Activated T-cell treated with anti-CD3 and anti-CD28 coated beads for 24 hours (primary cell): ENCODE results near the gene NFU1.
"Not testable (repeated sequence)": the region's sequence is repeated elsewhere in the genome, so short reads cannot be mapped to it uniquely, and the experiment has no call there.

Source experiments
- DNase-seq: peaks from one replicate; pipeline ENCODE4 v3.0.0-alpha.2; 2020; ENCODE audit warnings: low read depth

NFU1 gene

DNA sequence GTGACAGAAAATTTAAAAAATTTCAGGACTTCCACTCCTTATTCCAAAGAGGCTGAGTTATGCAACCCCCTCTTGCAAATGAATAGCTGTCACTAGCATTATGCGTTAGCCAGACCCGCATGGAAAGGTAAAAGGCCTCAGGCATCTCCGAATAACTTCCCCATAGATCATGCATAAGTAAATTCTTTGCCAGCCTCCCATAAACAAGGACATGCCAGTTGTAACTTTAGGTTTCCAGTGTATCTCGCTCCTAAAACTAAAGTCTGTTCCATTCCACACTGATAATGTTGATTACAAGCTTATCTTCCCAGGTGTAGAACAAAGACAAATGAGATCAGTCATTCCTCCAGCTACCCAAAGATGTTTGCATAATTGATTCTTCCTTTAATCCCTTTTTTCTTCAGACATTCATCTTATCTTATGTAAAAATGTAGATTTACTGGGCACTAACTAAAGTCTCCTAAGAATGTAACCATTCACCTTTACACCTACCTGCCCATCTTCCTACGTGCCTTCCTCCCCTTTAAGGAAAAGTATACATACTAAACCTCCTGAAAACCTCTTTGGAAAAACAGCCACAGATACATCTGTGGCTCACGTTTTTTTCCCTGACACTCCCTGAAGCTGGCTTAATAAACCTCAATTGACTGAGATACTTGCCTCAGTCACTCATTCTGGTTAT, 13.6 kb upstream of the NFU1 start:
- no peak for DNase-seq

DNA sequence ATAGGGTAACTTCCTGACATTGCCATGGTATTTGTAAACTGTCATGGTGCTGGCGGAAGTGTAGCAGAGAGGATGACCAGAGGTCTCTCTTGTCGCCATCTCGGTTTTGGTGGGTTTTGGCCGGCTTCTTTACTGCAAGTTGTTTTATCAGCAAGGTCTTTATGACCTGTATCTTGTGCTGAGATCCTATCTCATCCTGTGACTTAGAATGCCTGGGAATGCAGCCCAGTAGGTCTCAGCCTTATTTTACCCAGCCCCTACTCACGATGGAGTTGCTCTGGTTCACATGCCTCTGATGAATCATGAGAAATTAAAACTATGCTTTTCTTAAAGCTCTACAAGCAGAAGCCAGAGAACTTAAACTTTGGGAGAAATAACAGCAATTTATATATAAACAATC, 12.7 kb upstream of the NFU1 start:
- DNase-seq = no peak

DNA sequence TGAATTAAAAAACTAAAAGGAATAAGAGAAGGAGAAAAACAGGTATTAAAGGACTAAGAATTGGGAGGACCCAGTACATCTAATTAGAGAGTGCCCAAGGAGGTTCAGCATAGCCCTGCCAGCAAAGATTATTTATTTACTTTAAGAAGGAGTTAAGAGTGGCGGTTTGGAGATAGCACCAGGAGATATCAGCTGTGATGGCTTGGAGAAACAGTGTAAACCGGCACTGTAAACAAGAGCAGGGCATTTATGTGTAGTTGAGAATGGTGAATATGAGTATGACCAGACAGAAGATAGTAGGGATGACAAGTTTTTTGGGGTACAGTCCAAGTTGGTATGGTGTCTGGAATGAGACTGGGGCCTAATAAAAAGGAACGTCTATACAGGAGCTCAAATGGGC, 6.4 kb upstream of the NFU1 start:
- DNase-seq = not testable (repeated sequence)

DNA sequence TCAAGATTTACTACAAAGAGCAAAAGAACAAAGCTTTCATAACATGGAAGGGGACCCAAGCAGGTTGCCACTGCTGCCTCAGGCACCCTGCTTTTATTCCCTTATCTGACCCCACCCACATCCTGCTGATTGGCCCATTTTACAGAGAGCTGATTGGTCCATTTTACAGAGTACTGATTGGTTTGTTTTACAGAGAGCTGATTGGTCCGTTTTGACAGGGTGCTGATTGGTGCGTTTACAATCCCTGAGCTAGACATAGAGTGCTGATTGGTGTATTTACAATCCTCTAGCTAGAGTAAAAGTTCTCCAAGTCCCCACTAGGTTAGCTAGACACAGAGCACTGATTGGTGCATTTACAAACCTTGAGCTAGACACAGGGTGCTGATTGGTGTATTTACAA, 2.3 kb upstream of the NFU1 start:
- DNase-seq = not testable (repeated sequence)

DNA sequence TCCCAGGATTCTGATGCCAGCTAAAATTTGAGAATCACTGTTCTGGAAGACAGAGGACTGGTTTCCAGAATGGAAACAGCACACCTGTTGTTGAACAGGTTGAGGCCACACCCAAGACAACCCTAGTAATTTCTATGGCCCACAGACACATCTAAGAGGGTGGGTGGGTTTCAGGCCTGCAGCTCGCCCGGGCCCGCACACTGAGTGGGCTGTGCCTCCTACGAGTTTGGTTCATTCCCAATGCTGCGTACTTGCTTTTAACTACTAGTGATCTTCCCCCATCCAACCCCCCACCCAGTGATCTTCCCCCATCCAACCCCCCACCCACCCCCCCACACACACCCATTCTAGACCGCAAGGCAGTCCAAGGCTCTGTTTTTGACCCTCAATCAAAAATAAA, 1.3 kb upstream of the NFU1 start:
- no peak for DNase-seq

DNA sequence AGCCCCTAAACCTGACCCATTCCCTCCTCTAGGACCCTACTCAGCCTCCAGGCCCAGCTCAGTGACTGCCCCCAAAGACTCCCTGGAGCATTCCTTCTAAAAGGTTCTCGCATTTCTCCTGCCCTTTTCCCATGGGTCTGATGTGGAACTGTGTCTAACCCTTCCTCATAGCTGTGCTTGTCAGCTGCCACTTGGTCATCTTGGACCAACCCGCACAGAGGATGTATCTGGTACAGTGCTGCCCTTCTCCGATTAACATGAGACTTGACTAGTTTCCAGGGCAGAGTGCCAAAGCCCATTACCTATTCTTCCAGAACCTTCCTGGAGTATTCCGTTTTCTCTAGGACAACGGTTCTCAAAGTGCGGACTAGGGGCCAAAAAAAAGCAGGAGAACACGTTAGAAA, 518 bp upstream of the NFU1 start:
- DNase-seq = no peak

DNA sequence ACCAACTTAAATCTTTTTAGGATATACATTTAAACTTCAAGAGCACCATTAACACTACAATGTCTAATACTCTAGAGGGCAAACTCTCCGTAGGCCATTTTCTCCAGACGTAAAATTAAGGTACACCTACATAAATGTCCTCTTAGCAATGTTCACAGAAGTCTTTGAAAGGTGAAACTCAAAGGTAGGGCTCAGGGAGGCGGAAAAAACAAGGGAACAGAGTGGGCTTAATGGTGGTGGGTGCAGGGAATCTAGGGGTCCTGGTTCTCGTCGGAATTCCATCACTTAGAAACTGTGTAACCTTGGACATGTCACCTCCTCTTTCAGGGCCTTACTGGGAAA, 668 bp downstream of the NFU1 start:
- no peak for DNase-seq

DNA sequence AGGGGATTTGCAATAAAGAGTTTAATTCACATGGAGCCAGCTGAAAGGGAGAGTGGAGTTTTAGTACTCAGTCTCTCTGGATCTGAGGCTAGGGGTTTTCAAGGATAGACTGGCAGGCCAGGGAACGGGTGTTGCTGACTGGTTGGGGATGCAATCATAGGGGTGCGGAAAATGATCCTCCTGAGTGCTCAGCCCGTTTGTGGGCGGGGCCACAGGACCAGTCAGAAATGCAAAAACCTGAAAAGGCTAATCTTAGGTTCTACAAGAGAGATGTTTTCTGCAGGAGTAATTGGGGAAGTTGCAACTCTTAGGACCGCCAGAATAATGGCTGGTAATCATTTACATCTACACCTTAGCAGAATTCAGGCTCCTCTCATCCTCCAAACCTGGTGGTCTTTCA, 2.5 kb downstream of the NFU1 start:
- no peak for DNase-seq

DNA sequence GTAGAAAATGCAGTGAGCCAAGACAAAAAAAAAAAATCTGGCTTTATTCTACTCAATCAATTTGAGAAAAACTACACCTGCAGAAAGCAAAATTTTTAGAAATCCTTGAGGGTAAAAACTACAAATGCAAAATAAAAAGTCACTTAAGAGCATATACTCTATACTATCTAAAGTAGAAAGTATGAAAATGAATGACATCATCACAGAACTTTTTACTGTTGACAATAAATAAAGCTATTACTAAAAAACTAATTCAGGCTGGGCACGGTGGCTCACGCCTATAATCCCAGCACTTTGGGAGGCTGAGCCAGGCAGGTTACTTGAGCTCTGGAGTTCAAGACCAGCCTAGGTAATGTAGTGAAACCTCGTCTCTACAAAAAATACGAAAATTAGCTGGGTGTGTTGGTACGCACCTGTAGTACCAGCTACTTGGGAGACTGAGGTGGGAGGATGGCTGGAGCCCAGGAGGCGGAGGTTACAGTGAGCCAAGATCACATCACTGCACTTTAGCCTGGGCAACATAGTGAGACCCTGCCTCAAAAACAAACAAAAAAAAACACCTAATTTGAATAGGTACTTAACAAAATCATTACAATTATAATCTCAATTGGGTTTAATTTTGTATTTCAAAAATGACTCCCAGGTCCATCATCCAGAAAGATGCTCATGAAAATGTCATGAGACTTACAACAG, 7.6 kb downstream of the NFU1 start:
- DNase-seq = no peak

DNA sequence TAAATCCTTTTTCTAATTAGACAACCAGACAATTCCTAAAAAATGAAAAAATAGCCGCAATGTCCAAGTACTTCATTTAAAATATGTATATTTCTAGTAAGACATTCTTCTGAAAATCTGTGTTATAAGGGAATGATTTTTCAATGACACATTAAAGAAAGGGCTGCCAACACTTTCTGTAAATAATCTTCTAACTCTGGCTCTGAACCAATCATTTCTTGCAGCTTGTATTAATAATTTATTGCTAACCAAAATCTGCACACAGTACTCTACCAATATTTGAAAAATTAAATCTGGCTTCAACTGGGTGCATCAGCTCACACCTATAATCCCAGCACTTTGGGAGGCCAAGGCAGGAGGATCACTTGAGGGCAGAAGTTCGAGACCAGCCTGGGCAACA, 8.3 kb downstream of the NFU1 start:
- DNase-seq = no peak

DNA sequence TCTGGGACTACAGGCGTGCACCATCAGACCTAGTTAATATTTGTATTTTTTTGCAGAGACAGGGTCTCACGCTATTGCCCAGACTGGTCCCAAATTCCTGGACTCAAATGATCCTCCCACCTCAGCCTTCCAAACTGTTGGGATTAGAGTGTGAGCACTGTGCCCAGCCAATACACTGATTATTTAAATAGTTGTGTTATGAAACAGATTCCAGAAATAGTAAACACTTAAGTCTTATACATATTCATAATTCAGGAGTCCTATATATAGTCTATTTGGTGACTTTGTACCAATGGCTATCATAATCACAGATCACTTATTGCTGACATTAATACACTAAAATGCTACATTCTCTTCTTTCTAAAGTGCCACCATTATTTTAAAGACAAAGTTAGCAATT, 12.8 kb downstream of the NFU1 start:
- no peak for DNase-seq

DNA sequence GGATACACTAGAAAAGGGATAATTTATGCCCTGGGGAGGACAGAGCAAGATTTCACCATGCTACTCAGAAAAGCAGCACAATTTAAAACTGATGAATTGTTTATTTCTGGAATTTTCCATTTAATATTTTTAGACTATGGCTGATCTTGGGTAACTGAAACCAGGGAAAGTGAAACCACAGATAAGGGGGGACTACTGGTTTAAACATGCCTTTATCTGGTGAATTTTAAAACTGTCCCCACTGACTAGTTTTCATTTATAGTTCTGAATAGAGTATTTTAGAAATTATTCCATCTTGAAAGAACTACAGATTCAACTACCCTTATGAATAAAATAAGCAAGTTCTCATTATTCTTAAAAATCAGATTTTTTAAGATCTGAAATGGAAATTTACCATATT, 15.0 kb downstream of the NFU1 start:
- DNase-seq = no peak

DNA sequence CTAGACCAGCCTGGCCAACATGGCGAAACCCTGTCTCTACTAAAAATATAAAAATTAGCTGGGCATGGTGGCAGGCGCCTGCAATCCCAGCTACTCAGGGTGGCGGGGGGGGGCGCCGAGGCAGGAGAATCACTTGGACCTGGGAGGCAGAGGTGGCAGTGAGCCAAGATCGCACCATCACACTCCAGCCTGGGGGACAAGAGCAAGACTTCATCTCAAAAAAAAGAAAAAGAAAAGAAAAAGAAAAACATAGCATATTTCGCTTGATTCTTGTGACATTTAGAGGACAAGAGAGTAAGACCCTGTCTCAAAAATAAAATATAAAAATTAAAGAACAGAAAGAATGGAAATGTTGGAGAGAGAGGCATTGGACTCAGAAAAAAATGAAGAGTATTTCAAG, 18.1 kb downstream of the NFU1 start:
- not testable (repeated sequence) for DNase-seq

DNA sequence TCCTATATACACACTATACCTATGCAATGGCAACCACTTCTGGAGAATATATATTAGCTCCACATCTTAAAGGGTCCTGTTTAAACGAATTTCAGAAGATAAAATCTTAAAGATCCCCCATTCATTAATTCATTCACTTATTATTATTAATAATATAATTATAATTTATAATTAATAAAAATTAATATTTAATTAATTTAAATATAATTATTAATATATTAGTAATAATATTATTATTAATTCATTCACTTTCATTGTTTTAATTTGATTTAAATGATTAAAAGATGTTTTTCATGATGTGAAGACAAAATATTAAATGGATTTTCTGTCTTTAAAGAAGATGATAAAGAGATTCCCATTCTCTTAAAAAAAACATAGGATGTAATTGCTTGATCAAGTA, 21.1 kb downstream of the NFU1 start:
- no peak for DNase-seq

DNA sequence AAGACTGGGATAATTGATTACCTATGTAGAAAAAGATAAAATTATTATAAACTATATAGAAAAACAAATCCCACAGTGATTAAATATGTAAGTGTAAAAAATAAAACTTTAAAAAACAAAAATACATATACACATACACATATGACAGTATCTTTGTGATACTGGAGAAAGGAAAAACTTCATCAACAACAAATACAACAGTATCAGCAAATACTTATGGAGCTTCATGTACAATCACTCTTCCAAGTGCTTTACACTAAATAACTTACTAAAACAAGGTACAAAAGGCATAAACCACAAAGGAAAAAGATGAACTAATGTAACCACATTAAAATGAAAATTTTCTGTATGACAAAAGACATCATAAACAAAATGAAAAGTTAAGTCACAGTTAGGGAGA, 26.1 kb downstream of the NFU1 start:
- DNase-seq = no peak

DNA sequence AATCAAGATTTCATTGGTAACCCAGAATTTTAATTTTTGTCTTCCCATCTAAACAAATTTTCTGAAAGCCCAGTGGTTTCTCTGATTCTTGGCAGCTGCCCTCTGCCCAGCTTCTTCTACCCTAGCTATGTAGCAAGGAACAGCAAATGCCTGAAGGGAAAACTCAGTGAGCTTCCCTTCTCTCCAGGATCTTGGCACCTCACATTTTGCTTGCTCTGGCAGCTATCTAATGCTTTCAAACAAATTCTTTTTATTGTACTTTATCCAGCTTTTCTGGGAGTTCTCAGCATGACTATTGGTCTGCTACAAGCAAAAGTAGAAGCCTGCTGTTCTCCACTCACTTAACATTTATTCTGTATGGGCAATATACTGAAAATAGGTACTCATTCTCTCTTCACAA, 31.9 kb downstream of the NFU1 start:
- no peak for DNase-seq

DNA sequence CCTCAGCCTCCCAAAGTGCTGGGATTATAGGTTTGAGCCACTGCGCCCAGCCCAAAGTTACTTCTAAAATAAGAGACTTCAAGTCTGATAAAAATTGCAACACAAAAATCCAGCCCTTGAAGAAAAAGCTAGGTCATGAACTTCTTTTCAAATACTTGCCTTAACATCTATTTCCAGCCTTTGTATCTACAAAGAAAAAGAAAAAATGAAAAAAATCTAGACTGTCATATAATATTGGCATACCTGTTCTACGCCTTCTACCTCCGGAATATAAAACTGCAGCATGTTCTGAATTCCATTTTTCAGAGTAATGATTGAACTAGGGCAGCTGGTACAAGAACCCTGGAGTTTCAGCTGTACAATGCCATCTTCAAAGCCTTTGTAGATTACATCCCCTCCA, 37.1 kb downstream of the NFU1 start:
- DNase-seq = no peak

DNA sequence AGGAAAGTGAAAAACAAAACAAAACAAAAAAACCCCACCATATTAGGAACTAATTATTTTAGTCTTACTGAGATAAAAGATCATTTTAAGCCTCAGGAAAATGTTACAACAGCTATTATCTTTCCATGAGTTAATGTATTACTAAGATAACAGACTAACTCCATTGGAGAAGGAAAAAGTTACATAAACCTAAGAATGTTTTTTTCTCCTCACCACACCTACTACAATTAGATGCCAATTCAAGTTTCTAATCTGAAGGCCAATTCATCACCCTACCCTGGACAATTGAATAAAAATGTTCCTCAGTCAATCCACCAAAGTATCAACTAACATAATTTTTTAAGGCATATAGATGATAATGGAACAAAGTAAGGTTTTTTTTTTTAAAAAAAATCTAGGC, 40.0 kb downstream of the NFU1 start:
- no peak for DNase-seq

DNA sequence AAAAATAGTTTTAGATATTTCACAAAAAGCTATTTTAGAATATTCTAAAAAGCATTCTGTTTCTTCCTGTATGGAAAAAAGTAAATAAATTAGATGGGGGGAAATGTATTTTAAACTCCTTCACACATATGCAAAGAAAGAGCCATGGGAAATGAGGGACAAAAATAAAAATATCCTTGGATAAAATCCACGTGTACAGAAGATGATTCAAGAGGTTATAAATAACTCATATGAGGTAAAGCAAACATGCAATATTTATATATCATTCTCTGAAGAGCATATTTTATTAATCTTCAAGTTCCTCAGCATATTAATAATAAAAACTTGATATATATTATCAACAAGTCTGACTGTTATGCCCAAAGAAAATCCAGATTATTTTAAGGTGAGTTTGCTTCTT, 41.4 kb downstream of the NFU1 start:
- no peak for DNase-seq

DNA sequence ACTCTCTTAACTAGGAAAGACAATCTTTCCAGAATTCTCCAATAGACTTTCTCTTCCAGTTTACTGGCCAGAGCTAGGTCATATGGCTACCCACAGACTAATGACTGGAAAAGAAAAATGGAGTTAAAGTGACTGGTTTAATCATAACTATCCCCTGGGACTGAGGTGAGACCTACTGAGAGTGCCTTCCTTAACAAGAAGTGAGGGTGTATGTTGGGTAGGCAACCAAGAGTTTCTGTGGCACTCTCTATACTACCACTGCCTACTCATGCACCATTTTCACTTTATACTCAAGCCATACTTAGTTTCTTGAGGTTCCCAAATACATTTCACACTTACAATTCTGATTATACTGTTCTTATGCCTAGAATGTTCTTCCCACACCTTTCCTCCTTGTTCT, 43.3 kb downstream of the NFU1 start:
- DNase-seq = no peak

DNA sequence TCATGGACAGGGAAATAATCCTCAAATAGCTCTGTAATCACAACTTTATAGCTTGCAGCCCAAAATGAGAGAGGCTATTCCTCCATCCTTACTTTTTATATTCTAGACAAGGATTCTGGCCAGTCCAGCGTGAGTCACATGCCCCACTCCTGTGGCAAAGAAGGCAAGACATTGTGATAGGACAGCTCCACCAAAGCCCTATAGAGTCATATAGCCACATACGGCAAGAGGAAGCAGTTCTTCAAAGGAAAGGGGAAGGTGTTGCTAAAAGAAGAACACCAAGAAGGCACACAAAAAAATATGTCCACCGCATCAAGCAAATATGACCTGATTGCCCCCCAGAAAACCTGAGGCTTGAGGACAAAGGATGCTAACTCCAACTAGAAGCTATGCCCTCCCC, 46.8 kb downstream of the NFU1 start:
- no peak for DNase-seq

DNA sequence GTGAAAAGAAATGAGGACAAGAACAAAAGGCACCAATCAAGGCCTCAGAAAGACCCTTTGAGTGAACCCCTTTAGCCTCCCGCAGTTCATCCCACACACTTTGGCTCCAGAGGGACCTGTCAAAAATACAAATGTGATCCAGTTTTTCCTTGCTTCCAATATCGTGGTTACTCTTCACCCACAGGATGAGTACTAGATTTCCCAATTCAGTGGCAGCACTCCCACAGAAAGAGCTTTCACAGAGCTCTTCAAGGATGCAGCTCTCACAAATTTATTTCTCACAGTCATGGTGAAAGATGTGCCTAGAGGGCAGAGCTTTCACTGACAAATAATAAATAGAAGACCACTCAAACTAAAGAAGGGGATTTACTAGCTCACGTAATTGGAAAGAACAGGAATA, 47.2 kb downstream of the NFU1 start:
- DNase-seq = no peak

DNA sequence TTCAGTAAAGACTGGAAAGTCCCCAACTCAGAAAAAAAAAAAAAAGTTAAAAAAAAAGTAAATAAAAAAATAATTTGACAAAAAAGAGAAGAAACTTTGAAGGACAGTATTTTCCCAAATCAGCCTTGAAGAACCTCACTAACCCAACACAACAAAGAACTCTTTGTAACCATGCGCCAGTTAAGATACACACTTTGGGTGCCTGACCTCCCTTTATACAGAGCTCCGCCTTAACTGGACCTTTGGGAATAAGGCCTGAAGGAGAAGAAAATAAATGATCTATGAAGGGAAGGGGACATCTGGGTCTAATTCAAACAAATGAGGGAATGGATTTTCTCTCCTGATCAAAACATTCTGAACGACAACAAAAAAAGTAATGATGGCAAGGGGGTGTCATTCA, 48.0 kb downstream of the NFU1 start:
- no peak for DNase-seq

DNA sequence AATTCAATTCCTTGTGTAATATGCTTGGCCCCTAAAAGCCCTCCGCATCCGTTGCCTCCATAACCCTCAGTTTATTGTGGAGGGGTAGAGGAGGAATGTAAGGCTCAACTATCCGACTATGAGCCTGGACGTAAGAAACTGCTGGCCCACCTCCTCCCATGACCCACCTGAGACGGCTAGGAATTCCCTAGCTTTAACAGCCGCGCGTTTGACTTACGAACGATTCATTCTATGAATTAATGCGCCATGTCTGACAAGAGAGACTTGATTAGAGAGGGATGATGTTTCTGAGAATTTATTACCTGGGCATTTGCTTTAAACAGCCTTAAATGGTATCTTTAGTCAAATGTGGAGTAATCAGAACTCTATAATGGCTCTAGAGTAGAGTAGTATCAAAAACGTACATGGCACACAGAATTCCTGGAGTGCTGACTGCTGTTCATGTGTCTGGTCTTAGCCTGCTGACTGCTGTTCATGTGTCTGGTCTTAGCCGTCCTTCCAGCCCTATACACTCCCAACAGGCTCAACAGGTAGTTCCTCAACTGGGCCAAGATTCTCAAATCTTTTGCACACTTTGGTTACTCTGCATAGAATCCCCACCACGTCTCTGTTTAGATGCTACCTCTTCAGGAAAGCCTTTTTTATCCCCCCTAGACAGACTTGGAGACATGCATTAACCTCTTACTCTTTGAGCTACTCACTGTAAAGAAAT, 49.3 kb downstream of the NFU1 start:
- no peak for DNase-seq
